NCI-H446 (cell line): ENCODE results near the gene VIPAS39.
A peak's percentile ranks its signal among the peaks of the same experiment; 100 is the strongest.

Experiments
- DNase-seq, 2 experiments: peaks; one replicate each; lab custom pipeline; 2025; lab: John Stamatoyannopoulos, UW

Gene VIPAS39

GRCh38 chr14:77457522-77458248, at the start of gene VIPAS39, which contains the start of gene AHSA1:
TSS of gene VIPAS39 (minus strand) at chr14:77457601. CDS start at chr14:77454102, 3,499 bp downstream.
TSS of gene AHSA1 (plus strand) at chr14:77458093. CDS start at chr14:77458190, 97 bp downstream.
- peak; percentile 96 to 97 for DNase-seq

GRCh38 chr14:77505031-77505430, 47.6 kb upstream of the VIPAS39 start:
- DNase-seq = no peak

GRCh38 chr14:77503138-77503537, 45.7 kb upstream of the VIPAS39 start:
- DNase-seq = no peak

GRCh38 chr14:77502109-77502782, 44.8 kb upstream of the VIPAS39 start:
- no peak for DNase-seq

- DNase-seq = no peak
Measured at GRCh38 chr14:77498984-77499527, 41.7 kb upstream of the VIPAS39 start.

- DNase-seq = peak in 1 of 2 experiments; percentile 18
Measured at GRCh38 chr14:77498120-77498979, 40.9 kb upstream of the VIPAS39 start, which contains the start of gene ISM2. TSS of gene ISM2 (minus strand) at chr14:77498816. CDS start at chr14:77498793, 23 bp downstream.

- DNase-seq = no peak
Measured at GRCh38 chr14:77495334-77495733, 37.9 kb upstream of the VIPAS39 start.

- DNase-seq = no peak
Measured at GRCh38 chr14:77491056-77491455, 33.7 kb upstream of the VIPAS39 start.

GRCh38 chr14:77490347-77490986, 33.1 kb upstream of the VIPAS39 start:
- no peak for DNase-seq

- no peak for DNase-seq
Measured at GRCh38 chr14:77489041-77489440, 31.6 kb upstream of the VIPAS39 start.

- no peak for DNase-seq
Measured at GRCh38 chr14:77488558-77488957, 31.2 kb upstream of the VIPAS39 start.

GRCh38 chr14:77485901-77486678, 28.7 kb upstream of the VIPAS39 start:
- DNase-seq = no peak

- DNase-seq = no peak
Measured at GRCh38 chr14:77485256-77485655, 27.9 kb upstream of the VIPAS39 start.

- DNase-seq = no peak
Measured at GRCh38 chr14:77482422-77482821, 25.0 kb upstream of the VIPAS39 start.

- DNase-seq = no peak
Measured at GRCh38 chr14:77478796-77479195, 21.4 kb upstream of the VIPAS39 start.

GRCh38 chr14:77478029-77478428, 20.6 kb upstream of the VIPAS39 start:
- DNase-seq = no peak

GRCh38 chr14:77475432-77476115, 18.2 kb upstream of the VIPAS39 start:
- DNase-seq = no peak

GRCh38 chr14:77474479-77475177, 17.2 kb upstream of the VIPAS39 start:
- no peak for DNase-seq

GRCh38 chr14:77473921-77474320, 16.5 kb upstream of the VIPAS39 start:
- DNase-seq = no peak
